ENCODE measurements around the gene P2RX1. TPM values are rescaled to one million over a fixed set of nuclear protein-coding genes. Genes with fewer than 3 reads are reported as not detected.

Gene P2RX1
- total and polyA plus RNA-seq, 2 experiments from 2014 or later, result 0.31 to 2.2 TPM

GRCh38 chr17:3961564-3962047 lies 45.3 kb upstream of the P2RX1 start (continued):
- TF ChIP-seq ZNF114 (CRISPR knock-in tag; IDR thresholded peaks at IDR 0.05), result no peak
- TF ChIP-seq NANOG (IDR thresholded peaks at IDR 0.05; ENCODE audit: borderline replicate concordance), result no peak
- no peak for TF ChIP-seq ETS1 (IDR thresholded peaks at IDR 0.05)

GRCh38 chr17:3960764-3961163 lies 44.5 kb upstream of the P2RX1 start:
- Histone ChIP-seq H3K4me2 (no peak overlapping the region), H3K27ac (ENCODE audit: low read depth) (no peak overlapping the region), H4K20me1 (replicated peaks; ENCODE audit: insufficient read depth) (peaks cover 4% of the 10 kb centered on the region), H3K9me2 (ENCODE audit: insufficient read depth) (no peaks in the 10 kb centered on the region), H3K4me3 (no peak overlapping the region), H3K36me3 (ENCODE audit: insufficient read depth) (no peaks in the 10 kb centered on the region), H3K79me2 (replicated peaks; ENCODE audit: insufficient read depth) (peaks cover 5% of the 10 kb centered on the region; the same call in 1 of the 2 replicates), H3K4me1 (ENCODE audit: insufficient read depth) (peaks cover 50% of the 10 kb centered on the region), H3K27me3 (ENCODE audit: insufficient read depth) (peaks cover 14% of the 10 kb centered on the region), H3F3A (replicated peaks; ENCODE audit: low read depth) (peaks cover 23% of the 10 kb centered on the region), H2AFZ (no peak overlapping the region)
- Mint-ChIP-seq H3K4me3 (no peak overlapping the region; the same call in 2 of the 3 replicates), H3K9me3 (no peaks in the 10 kb centered on the region), H3K4me1 (peaks cover 61% of the 10 kb centered on the region), H3K27me3 (ENCODE audit: insufficient read depth, low read depth, poor library complexity) (peaks cover 45% of the 10 kb centered on the region), H3K27ac (no peak overlapping the region), H3K36me3 (ENCODE audit: low read depth) (no peaks in the 10 kb centered on the region)
- TF ChIP-seq, protein P1, sequence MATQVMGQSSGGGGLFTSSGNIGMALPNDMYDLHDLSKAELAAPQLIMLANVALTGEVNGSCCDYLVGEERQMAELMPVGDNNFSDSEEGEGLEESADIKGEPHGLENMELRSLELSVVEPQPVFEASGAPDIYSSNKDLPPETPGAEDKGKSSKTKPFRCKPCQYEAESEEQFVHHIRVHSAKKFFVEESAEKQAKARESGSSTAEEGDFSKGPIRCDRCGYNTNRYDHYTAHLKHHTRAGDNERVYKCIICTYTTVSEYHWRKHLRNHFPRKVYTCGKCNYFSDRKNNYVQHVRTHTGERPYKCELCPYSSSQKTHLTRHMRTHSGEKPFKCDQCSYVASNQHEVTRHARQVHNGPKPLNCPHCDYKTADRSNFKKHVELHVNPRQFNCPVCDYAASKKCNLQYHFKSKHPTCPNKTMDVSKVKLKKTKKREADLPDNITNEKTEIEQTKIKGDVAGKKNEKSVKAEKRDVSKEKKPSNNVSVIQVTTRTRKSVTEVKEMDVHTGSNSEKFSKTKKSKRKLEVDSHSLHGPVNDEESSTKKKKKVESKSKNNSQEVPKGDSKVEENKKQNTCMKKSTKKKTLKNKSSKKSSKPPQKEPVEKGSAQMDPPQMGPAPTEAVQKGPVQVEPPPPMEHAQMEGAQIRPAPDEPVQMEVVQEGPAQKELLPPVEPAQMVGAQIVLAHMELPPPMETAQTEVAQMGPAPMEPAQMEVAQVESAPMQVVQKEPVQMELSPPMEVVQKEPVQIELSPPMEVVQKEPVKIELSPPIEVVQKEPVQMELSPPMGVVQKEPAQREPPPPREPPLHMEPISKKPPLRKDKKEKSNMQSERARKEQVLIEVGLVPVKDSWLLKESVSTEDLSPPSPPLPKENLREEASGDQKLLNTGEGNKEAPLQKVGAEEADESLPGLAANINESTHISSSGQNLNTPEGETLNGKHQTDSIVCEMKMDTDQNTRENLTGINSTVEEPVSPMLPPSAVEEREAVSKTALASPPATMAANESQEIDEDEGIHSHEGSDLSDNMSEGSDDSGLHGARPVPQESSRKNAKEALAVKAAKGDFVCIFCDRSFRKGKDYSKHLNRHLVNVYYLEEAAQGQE (IDR thresholded peaks at IDR 0.05; ENCODE audit: unreplicated experiment), result no peak
- no peak for TF ChIP-seq ZNF462 (CRISPR knock-in tag; IDR thresholded peaks at IDR 0.05)
- no peak for TF ChIP-seq CTCF (conservative IDR thresholded peaks at IDR 0.05; ENCODE audit: low read depth in 2 of 2)
- TF ChIP-seq NANOG (IDR thresholded peaks at IDR 0.05; ENCODE audit: borderline replicate concordance), result no peak
- TF ChIP-seq EZH2phosphoT487 (IDR thresholded peaks at IDR 0.05; ENCODE audit: unreplicated experiment), result no peak
- TF ChIP-seq JUNB (IDR thresholded peaks at IDR 0.05; ENCODE audit: unreplicated experiment), result no peak
- no peak for TF ChIP-seq ZNF331 (CRISPR knock-in tag; IDR thresholded peaks at IDR 0.05; ENCODE audit: low read depth)
- no peak for TF ChIP-seq ETS1 (IDR thresholded peaks at IDR 0.05)
- no peak for TF ChIP-seq CREB1 (CRISPR knock-in tag; IDR thresholded peaks at IDR 0.05; ENCODE audit: low read depth)
- no peak for ATAC-seq
- no peak for DNase-seq (ENCODE audit: low spot score)
